HG02970 (cell line): ENCODE measurements around the gene S100A10.

Experiments
- ATAC-seq: cut with Tn5 transposase; IDR thresholded peaks from one replicate; pipeline ENCODE4 v1.9.1; 2021; ENCODE audit warnings: mild to moderate bottlenecking, moderate library complexity, moderate number of reproducible peaks; ENCODE audit not compliant: unreplicated experiment, low FRiP score

S100A10 gene

DNA sequence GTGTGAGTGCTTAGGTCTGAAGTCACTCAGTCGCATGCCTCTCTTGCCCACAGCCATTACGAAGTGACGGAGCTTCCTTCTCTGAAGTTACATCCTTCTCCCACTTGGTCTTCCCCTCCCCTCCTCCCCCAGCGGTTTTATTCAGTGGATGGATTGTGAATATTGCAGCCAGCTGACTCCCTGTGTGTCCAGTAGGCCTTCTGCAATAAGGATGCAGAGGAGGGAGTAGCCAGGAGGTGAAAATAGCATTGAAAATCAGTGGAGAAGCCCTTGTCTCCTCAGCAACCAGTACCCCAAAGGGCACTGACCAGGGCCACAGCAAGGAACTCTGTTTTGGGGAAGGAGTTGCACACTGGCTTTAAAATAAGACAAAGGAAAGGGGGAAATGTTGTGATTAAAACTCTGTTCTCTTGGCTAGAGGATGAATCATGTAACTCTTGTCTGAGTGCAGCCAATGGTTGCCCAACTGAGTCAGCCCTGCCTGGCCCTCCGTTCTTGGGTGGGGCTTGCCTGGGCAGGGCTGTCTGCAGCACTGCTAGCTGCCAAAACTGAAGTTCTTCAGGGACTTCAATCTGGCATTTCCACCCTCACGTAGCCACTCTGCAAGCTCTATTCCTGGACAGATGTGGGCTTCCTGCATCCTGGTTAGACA is 4.3 kb downstream of the S100A10 start:
- ATAC-seq = no peak

DNA sequence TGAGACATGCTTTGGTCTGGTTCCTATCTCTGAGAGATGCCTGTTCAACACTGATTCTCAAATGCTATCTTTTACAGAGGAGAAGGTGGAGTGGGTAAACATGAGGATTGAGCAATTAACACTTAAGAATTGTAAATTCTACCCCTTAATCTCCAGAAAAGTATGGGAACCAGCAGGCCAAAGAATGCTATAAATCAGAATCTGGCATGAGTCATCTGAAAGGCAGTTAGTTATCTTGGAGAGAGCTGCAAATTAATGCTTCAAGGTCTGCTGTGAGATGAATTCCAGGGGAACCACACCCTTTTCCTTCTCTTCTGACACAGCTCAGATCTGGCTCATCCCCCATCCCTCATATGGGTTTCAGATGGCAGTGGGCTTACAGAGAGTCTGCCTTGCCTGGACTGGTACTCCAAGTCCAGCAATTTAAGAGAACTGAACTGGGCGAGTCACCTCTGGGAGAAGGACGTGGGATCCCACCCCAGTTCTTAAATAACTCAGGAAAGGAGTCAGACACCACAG is 5.2 kb downstream of the S100A10 start:
- ATAC-seq = no peak

DNA sequence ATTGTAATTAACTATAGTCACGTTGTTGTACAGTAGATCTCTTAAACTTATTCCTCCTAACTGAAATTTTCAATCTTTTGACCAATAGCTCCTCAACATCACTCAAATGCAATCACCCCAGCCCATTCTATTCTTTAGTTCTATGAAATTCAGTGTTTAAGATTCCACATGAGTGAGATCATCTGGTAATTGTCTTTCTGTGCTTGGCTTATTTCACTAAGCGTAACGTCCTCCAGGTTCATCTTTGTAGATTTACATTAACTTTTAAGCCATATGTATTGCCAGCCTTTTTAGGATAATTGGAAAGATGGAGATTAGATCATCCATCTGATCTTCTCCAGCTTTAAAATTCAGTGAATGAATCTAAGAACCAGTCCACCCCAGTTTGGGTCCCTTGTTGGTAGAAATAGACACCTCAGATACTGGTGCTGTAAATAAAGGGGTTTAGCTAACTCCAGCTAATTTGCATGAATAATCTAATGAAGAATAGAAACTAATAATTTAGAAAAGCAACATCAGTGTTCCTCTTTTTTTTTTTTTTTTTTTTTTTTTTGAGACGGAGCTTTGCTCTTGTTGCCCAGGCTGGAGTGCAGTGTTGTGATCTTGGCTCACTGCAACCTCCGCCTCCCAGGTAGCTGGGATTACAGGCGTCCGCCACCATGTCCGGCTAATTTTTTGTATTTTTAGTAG is 7.0 kb downstream of the S100A10 start:
- ATAC-seq = no peak

DNA sequence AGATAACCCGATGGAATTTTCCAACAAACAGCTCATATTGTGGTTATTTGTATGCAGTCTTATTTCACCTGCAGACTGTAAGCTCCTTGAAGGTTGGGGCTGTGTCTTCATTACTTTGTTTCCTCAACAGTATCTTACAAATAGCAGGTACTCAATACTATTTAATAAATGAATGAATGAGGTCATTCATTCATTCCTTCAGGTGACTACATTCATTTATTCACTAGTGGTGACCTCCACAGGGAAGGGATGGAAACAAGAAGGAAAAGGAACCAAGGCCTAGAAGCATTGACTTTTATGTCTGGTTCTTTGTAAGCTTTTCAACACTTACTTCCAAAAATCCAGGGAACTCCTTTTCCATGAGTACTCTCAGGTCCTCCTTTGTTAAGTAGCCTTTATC is 7.9 kb downstream of the S100A10 start:
- ATAC-seq = no peak

DNA sequence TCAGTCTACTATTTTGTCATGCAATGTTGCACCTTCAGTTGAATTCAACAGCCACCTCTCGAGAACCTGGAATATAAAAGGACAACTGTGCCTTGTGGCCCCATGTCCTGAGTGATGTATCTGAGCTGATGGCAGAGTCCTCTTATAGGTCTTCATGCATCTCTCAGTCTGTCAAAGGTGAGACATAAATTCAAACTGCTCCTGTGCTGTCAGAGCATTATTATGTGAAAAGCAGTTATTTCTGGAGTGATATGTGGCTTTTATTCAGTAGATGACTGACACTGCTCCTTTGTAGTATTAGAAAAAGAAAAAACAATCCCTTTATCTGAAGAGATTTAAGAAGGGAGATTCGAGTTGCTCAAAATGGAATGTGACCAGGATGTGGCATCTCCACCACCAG is 8.4 kb downstream of the S100A10 start:
- no peak for ATAC-seq

DNA sequence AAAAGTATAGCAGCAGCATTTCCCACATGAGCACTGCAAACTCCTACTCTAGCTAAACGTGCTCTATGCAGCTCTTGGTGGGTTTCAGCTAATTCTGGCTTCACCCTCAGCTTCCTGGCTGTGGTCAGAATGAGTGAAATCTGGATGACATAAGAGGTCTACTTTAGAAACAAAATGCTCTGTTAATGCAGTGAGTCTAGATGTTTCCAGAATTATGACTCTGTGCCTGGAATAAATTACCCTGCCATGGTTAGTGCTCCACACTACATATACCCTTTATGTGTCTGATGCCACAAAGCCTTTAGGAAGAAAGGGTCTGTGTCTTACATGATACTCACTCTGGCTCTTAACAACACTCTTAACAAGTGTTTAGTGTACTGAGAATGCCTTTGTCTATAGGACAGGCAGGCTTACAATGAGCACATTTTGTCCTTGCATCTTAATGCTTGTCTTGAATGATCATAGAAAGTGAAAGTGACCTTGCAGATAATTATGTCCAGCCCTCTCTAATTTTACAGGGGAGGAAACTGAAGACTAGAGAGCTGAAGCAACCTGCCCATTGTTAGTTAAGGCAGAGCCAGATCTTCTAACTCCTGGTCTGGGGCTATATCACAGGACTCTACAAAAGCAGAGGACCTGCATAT is 9.2 kb downstream of the S100A10 start:
- no peak for ATAC-seq

DNA sequence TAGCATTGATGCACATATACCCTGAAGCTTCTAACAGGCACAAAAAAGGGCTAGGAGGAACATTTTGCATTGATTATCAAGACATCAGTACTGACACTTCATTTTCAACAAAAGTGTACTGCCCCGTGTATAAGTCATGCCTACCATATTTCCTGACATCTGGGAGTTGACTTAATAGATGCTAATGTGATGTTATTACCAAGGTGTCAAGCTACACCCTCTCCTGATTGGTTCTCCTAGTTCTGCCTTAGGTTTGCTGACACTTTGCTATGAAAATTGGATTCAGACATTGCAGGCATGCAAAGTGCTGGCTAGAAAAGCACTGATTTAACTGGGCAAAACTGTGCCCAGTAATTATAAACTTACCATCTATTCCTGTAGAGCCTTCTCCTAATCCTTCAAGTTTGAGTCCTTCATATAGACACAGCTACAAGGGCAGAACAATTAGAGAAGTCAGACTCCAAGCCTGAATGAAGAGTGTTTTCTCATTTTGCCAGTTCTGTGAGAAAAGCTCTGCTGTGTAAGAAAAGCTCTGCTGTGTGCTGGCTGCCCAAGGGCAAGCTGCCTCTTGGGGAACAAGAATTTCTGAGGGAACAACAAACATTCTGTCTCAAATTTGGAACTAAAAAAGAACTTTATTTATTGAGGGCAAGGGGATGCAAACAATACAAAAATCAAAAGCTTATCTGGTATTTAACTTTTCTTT is 11.2 kb downstream of the S100A10 start:
- no peak for ATAC-seq

DNA sequence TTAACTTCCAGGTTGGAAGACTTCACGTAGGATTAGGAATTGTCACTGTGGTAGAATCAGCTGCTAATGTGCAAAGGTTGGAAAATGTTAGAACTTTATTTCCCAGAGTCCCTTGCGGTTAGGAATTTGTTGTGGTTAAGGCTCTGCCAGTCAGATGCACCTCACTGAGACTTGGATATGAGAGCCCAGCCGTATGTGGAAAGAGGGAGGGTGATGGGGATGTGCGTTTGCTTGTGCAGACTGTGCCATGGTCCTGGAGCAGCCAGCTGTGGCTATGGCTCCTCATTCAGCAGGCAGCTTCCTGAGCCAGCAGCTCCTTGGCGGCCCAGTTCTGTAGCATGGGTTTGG is 12.5 kb downstream of the S100A10 start:
- ATAC-seq = no peak

DNA sequence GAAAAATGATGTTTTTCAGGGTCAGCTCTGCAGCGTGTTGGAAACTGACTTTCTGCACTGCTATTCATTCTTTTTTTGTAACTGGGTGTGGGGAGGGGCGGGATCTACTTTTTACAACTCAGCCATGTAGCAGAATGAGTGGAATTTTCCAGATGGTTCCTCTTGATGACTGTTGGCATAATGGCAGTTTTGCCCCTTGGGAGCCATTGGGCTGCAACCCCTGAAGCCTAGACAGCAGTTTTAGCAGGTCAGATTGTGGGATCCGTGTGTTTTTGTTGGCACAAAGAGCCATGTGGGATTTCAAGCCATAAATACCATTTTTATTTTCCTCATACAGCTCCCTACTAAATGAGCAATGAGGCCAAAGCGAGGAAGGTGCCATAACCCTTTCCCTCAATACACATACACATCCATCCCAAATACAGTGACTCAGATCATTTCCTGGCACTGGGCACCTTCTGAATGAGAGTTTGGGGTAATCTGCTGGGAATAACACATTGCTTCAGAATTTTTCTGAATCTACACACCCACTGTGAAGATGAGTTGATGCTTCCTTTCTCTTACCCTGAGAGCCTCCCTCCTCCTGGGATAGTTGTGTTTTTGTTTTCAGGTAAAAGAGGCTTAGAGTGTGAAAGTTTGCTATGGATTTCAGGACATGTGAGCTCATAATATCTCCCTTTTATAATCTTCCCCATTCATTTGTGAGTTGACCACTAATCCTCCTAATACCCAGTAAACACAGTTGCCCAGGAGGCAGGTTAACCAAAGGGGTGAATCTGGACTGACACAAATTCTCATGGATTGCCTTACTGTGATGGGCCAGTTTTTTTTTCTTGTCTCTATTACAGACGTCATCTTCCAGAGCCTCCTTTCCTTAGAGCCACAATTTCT is 13.1 kb downstream of the S100A10 start:
- ATAC-seq = no peak

DNA sequence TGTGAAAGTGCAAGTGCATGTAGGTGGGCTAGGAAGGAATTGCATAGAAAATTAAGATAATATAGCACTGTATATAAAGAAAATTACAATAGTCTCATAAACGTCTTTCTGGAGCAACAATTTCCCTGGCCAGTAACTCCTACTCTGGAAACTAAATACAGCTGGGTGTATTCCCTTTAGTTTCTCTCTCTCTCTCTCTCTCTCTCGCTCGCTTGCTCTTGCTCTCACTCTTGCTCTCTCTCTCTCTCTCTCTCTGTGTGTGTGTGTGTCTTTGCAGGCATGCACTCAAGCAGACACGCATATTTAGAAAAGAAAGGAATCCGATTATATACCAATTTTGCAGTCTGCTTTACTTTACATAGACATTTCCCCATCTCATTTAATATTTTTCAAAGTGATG is 14.7 kb downstream of the S100A10 start:
- no peak for ATAC-seq

DNA sequence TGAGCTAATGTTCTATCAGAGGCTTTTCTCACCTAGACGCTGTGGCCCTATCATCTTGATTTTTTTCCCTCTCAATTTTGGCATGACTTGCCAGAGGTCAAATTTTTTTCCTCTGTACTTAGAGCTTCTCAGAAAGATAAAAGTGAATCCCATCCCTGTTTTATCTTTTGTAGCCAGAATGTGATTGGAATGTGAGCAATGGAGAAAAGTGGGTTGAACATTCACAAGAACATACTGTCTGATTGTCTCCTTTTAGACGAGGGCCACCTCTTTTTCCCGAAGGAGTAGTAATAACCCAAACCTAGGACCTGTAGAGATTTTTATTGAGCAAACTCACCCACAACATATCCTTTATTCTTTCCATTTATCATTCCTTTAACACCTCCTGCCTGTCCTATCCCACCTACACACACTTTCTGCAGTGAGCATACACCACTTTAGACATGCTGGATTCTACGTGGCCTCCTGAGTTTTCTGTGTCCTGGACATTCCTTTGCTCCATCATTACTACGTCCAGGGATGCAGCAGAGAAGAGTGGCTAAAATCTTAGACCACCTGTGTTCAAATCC is 15.9 kb downstream of the S100A10 start:
- ATAC-seq = no peak

DNA sequence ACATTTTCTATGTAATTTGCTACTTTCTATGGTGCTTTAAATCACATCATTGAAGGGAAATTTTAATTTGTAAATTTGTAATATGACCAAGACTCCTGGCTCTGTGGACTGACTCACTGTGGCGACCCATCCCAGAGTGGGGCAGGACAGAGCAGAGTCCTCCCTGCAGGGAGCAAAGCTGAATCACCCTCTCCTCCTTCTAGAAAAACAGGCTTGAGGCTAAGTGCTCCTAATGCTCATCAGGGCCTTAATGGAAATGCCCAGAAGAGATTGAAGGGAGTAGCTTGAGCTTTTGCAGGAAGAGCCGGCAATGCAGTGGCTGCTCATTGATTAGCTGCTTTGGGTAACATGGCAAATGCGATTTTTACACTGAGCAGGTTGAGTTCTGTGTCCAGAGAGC is 16.8 kb downstream of the S100A10 start:
- ATAC-seq = no peak

DNA sequence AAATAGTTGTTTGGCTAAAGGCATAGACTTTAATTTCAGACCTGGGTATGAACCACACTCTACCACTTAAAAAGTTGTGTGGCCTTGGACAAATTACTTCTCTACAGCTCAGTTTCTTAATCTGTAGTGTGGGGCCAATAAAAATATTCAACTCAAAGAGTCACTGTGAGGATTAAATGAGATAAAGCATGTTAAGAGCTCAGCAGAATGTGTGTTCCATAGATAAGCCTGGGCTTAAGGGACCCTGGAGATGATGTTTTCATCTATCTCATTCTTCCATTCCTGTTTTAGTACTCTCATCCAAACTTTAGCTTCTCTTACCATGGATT is 17.7 kb downstream of the S100A10 start:
- no peak for ATAC-seq

DNA sequence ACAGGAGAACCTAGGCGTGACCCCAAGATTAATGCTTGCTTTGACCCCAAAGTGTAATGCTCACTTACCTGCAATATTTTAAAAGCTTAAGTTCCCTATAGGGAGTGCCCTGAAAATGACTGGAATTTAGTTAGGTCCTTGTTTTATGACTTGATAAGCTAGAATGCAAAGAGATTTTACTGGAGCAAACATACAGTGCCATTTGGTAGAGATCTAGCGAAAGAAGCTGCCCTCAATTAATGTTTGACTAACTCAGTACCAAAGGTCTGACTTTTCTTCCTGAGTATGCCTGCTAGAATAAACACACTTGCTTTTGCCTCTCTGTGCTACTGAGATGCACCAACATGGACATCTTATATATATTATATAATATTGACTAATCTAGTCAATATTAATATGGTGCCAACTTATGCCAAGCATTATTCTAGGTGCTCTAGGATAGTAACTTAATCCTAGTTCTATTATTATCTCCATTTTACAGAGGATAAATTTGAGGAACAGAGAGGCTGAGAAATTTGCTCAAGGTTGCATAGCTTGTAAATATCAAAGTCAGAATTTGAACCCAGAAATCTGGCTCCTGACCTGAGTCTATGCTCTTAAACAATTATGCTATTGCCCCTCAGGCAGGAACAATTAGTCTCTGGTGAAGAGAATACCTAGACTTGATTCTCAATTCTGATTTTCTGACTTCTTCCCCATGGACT is 18.2 kb downstream of the S100A10 start:
- no peak for ATAC-seq

DNA sequence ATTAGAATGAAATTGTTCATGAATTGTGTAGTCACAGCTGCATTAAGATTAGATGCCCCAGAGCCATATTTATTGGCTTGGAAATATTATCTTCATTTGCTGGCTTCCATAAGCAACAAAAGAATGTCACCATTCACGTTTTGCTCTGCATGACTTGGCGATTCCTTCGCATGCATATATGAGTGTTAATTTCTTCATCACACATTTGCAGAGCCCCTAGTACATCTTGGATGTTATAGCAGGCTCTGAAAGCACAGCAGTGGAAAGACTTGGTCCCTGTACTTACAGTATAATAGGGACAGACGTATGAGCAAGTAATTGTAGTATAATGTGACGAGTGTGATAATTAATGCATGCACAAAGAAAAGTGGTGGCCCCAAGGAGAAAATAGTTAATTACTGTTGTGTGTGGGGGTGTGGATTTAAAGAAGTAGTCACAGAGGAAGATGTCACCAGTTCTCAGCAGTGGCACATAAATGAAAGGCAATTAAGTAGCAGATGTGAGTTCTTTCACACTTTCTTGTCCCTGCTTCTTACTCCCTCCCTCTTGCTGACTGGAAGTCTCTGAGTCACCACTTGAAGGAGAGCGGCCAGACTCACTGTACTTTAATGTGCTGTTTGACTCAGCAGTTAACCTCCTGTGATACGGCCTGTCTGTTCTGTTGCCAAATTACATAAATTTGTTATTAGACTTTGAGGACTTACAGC is 21.0 kb downstream of the S100A10 start:
- ATAC-seq = no peak

DNA sequence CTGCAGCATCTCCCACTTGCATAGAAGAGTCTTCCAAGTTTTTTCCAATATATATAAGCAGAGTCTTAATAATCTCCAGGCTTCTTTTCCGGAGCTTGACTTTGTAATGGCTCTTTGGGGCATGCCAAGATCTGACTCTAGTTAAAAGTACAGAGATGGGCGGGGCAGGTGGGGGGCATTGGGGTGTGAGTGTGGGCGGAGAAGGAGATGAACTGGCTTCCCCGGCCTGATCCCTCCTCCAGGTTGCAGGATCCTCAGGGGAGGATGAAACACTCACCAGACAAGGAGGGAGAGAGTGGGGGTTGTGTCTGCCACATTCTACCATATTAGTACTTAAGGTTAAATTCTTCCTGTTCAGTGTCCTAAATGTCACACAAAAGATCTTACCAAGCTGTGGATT is 23.0 kb downstream of the S100A10 start:
- ATAC-seq = no peak

DNA sequence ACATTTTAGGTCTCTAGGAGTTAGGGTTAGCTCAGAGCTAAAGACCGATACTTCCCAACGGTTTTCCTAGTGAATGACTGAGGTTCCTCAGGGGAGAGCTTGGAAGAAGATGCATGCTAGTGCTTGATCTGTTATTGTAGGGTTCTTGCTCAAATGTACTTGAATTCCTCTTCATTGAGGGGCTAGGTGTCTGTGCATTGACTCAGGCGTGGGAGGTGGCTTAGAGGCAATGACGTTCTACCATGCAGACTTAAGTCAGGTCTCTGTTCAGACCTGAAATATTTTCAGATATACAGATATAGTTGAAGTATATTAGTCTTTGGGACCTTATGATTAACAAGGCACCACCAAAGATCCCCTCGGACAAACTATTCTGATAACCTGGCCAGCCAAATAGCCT is 23.5 kb downstream of the S100A10 start:
- no peak for ATAC-seq

DNA sequence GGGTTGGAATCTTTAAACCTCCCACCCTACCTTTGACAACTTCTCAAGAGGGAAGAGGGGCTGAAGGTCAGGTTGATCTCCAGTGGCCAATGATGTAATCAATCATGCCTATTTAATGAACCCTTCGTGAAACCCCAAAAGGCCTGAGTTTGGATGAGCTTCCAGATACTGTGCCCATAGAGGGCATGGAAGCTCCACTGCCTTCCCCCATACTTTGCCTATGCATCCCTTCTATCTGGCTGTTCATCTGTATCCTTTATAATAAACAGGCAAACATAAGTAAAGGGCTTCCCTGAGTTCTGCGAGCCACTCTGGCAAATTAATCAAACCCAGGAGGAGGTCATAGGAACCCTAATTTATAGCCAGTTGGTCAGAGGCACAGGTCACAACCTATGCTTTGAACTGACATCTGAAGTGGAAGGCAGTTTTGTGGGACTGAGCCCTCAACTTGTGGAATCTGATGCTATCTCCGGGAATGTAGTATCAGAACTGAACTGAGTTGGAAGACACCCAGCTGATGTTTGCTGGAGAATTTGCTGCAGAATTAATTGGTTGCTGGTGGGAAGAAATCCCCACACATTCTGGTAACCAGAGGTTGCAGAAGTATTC is 24.8 kb downstream of the S100A10 start:
- no peak for ATAC-seq
